OCI-LY1 (cell line): ENCODE results near the gene FRMD4A.
"Not testable (repeated sequence)": the region's sequence is repeated elsewhere in the genome, so short reads cannot be mapped to it uniquely, and the experiment has no call there.

Experiments used
- H2AFZ ChIP-seq: fragments of 200-600 bp; sonication (generic), shearing (Covaris generic); 2 replicates; pipeline ENCODE4 v1.6.0; 2014; ENCODE audit warnings: antibody characterized with exemption, mild to moderate bottlenecking, low read length
- H3F3A ChIP-seq: fragments of 200-600 bp; sonication (generic), shearing (Covaris generic); 2 replicates; pipeline ENCODE4 v1.6.0; 2014; ENCODE audit warnings: mild to moderate bottlenecking, antibody characterized with exemption, low read length, moderate library complexity; ENCODE audit not compliant: insufficient read depth
- H3K27ac ChIP-seq: fragments of 200-600 bp; sonication (generic); 2 replicates; pipeline ENCODE4 v1.5.1; 2014; ENCODE audit warnings: low read length, mixed run types, mild to moderate bottlenecking, low read depth; ENCODE audit not compliant: poor library complexity, severe bottlenecking
- H3K27me3 ChIP-seq: fragments of 200-600 bp; sonication (generic); 2 replicates; pipeline ENCODE4 v1.6.0; 2014; ENCODE audit warnings: antibody characterized with exemption, mild to moderate bottlenecking, low read length, moderate library complexity; ENCODE audit not compliant: insufficient read depth
- H3K36me3 ChIP-seq: fragments of 200-600 bp; sonication (generic); 2 replicates; pipeline ENCODE4 v1.6.1; 2014; ENCODE audit warnings: mild to moderate bottlenecking, antibody characterized with exemption, low read length, moderate library complexity, mixed read lengths; ENCODE audit not compliant: insufficient read depth
- H3K4me1 ChIP-seq: fragments of 200-600 bp; sonication (generic); 2 replicates; pipeline ENCODE4 v1.5.1; 2014; ENCODE audit warnings: mild to moderate bottlenecking, low read length, moderate library complexity; ENCODE audit not compliant: insufficient read depth, severe bottlenecking
- H3K4me2 ChIP-seq: fragments of 200-600 bp; sonication (generic), shearing (Covaris generic); 2 replicates; pipeline ENCODE4 v1.6.1; 2014; ENCODE audit warnings: low read length
- H3K4me3 ChIP-seq: fragments of 200-600 bp; sonication (generic); 2 replicates; pipeline ENCODE4 v1.5.1; 2014; ENCODE audit warnings: low read length, low read depth, mild to moderate bottlenecking, mixed read lengths; ENCODE audit not compliant: poor library complexity, severe bottlenecking
- H3K79me2 ChIP-seq: fragments of 200-600 bp; shearing (Covaris generic); 2 replicates; pipeline ENCODE4 v1.6.1; 2016; ENCODE audit warnings: mixed run types, low read length, mixed read lengths; ENCODE audit not compliant: insufficient read depth
- H3K9ac ChIP-seq: fragments of 200-600 bp; sonication (generic), shearing (Covaris generic); 2 replicates; pipeline ENCODE4 v1.6.1; 2014; ENCODE audit warnings: mild to moderate bottlenecking, low read length, mixed read lengths
- H3K9me2 ChIP-seq: fragments of 200-600 bp; sonication (generic), shearing (Covaris generic); 2 replicates; pipeline ENCODE4 v1.6.1; 2014; ENCODE audit warnings: low read depth, mild to moderate bottlenecking, low read length, mixed read lengths
- H3K9me3 ChIP-seq: fragments of 200-600 bp; shearing (Covaris generic); 2 replicates; pipeline ENCODE4 v1.6.1; 2014; ENCODE audit warnings: low read length, mixed read lengths
- H4K20me1 ChIP-seq: fragments of 200-600 bp; sonication (generic), shearing (Covaris generic); 2 replicates; pipeline ENCODE4 v1.6.0; 2016; ENCODE audit warnings: mild to moderate bottlenecking, low read length; ENCODE audit not compliant: insufficient read depth
- EZH2 ChIP-seq: fragments of 200-600 bp; sonication (generic), shearing (Covaris generic); IDR thresholded peaks from 2 replicates; pipeline ENCODE4 v1.8.0; 2017; ENCODE audit warnings: borderline replicate concordance, mixed run types, mild to moderate bottlenecking, antibody characterized with exemption, low read length, moderate library complexity, mixed read lengths
- TF ChIP-seq, protein P1 (sequence below): fragments of 200-600 bp; sonication (generic), shearing (Covaris generic); IDR thresholded peaks from 2 replicates; pipeline ENCODE4 v1.5.1; 2017; ENCODE audit warnings: mild to moderate bottlenecking, antibody characterized with exemption, low read length, moderate library complexity, mixed read lengths

The FRMD4A gene

DNA sequence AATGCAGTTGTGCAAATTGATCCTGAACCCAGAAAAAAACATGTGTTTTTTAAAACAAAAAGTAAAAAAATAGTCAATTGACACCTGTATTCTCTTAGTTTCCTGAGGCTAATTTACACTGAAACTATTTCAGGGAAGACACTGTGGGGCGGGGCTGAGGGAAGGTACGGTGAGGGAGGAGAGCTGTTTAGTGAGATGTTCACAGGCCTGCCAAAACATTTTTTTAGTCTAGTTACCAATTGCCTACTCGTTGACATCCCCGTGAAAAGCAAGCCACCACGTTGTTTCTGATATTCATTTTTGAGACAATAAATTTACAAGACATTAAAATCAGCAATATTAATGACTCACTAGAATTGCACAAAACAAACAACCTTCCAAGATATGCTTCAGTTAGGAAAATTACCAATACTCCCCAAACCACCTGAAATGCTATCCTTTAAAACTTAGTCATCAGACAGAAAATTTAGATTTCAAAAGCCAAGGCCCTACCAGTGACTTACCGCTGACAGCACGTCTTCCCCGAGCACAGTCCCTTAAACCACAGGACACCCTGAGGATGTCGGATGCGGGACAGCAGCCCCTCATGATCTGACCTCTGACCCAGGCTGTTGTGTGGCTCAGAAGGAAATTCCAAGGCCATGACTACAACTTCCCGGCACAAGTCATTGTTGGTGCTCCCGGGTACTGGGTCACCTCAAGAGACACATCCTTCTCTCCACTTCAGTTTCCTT, 464.8 kb downstream of the FRMD4A start:
- Histone ChIP-seq H2AFZ (no peak overlapping the region), H3K27ac (no peak overlapping the region), H3K27me3 (no peaks in the 10 kb centered on the region), H3K4me2 (no peak overlapping the region), H3K36me3 (no peaks in the 10 kb centered on the region), H3K4me1 (no peaks in the 10 kb centered on the region), H3K4me3 (no peak overlapping the region), H3K9me3 (no peaks in the 10 kb centered on the region), H4K20me1 (no peaks in the 10 kb centered on the region), H3F3A (no peaks in the 10 kb centered on the region), H3K9ac (no peak overlapping the region), H3K79me2 (no peaks in the 10 kb centered on the region), H3K9me2 (no peaks in the 10 kb centered on the region)
- TF ChIP-seq, protein P1, sequence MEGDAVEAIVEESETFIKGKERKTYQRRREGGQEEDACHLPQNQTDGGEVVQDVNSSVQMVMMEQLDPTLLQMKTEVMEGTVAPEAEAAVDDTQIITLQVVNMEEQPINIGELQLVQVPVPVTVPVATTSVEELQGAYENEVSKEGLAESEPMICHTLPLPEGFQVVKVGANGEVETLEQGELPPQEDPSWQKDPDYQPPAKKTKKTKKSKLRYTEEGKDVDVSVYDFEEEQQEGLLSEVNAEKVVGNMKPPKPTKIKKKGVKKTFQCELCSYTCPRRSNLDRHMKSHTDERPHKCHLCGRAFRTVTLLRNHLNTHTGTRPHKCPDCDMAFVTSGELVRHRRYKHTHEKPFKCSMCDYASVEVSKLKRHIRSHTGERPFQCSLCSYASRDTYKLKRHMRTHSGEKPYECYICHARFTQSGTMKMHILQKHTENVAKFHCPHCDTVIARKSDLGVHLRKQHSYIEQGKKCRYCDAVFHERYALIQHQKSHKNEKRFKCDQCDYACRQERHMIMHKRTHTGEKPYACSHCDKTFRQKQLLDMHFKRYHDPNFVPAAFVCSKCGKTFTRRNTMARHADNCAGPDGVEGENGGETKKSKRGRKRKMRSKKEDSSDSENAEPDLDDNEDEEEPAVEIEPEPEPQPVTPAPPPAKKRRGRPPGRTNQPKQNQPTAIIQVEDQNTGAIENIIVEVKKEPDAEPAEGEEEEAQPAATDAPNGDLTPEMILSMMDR, result no peak
- TF ChIP-seq EZH2, result no peak

DNA sequence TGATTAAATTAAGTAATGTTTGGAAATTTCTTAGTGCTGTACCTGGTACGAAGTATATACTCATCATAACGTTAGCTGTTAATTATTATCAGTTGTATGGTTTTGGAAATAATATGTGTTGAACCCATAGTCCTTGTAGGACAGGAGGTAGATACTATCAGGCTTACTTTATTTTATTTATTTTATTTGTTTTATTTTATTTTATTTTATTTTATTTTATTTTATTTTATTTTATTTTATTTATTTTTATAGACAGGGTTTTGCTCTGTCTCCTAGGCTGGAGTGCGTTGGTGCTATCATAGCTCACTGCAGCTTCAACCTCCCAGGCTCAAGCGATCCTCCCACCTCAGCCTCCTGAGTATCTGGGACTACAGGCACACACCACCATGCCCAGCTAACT, 465.5 kb downstream of the FRMD4A start:
- not testable (repeated sequence) for H3K27me3 ChIP-seq, H2AFZ ChIP-seq, H3K9me2 ChIP-seq, H3F3A ChIP-seq, H3K4me3 ChIP-seq, H3K4me1 ChIP-seq, H3K79me2 ChIP-seq, H3K9me3 ChIP-seq, H3K4me2 ChIP-seq, H4K20me1 ChIP-seq, H3K27ac ChIP-seq, H3K9ac ChIP-seq, H3K36me3 ChIP-seq

- Histone ChIP-seq H3K9me2 (no peaks in the 10 kb centered on the region), H2AFZ (no peak overlapping the region), H3K79me2 (no peaks in the 10 kb centered on the region), H3K4me3 (no peak overlapping the region), H3K36me3 (no peaks in the 10 kb centered on the region), H3K4me1 (no peaks in the 10 kb centered on the region), H3K9ac (no peak overlapping the region), H3K9me3 (no peaks in the 10 kb centered on the region), H3F3A (no peaks in the 10 kb centered on the region), H3K27ac (no peak overlapping the region), H3K27me3 (no peaks in the 10 kb centered on the region), H3K4me2 (no peak overlapping the region), H4K20me1 (no peaks in the 10 kb centered on the region)
- no peak for TF ChIP-seq EZH2
- TF ChIP-seq, protein P1, result no peak
Observed at GRCh38 chr10:13862546-13863233, 468.0 kb downstream of the FRMD4A start.
